Activated CD4-positive, alpha-beta T cell treated with anti-CD3 and anti-CD28 coated beads, Interleukin-10, Interleukin-2, amounts not matched to agents 100 ng/mL and 50 ng/mL, durations not matched to agents 16 hours and 8 hours (primary cell): Measurements from ENCODE around the gene PAPPA2.

Experiments
- DNase-seq: peaks from one replicate; pipeline ENCODE4 v3.0.0-alpha.2; 2020

Gene PAPPA2

DNA sequence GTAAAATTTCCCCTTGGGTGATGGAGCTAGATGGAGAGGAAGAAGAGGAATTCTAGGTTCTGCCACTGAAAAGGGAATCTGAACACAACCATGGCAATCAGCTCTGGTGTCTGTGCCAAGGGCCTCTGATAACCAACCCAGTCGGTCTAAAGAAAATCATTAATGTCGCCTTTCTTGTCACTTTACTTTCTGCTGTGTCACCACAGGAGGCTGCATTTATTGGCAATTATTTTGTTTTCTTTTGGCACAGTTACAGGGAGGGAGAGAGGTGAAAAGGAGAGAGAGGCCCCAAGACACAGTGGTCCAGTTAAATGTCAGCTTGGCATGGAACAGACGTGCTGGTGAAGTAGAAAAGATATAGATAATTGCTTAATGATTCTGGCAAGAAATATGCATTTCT is 414.6 kb downstream of the PAPPA2 start:
- DNase-seq = no peak

GRCh38 chr1:176878750-176879536 is 416.0 kb downstream of the PAPPA2 start:
- DNase-seq = no peak

GRCh38 chr1:176879784-176880620 is 417.0 kb downstream of the PAPPA2 start:
- no peak for DNase-seq

DNA sequence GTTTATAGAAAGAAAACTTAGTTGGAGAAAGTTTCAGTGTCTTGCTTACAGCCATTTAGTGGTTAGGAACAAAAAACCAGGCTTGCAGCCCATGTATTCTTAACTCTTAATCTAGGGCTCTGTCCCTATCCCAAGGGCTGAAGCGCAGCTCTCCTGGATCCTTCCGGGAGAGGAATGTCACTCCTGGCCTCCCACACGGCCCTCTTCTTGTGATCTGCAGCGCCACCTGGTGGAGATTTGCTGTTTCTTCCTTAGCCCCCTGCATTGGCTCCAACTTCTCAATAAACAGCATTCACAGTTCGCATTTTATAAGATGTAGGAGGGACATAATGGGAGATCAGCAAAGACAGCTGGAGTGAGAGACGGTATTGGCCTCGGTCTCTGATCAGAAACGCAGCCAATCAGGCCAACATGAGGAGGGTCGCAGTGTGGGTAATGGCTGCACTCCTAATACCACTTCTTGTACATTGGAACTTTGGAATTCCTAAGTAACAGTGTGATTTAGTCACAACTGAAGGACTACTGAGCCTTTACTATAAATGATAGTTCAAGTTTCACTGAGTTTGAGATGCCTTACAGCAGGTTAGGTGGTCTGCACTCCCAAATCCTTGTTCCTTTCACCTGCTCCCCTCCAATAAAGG is 418.1 kb downstream of the PAPPA2 start:
- peak; percentile 40 for DNase-seq

GRCh38 chr1:176884286-176884685 is 421.3 kb downstream of the PAPPA2 start:
- DNase-seq = no peak

- DNase-seq = no peak
Observed at GRCh38 chr1:176884911-176885310, 421.9 kb downstream of the PAPPA2 start.

GRCh38 chr1:176885341-176885740 is 422.4 kb downstream of the PAPPA2 start:
- no peak for DNase-seq

GRCh38 chr1:176885751-176886150 is 422.8 kb downstream of the PAPPA2 start:
- no peak for DNase-seq

- DNase-seq = no peak
Observed at GRCh38 chr1:176888471-176889032, 425.6 kb downstream of the PAPPA2 start.

DNA sequence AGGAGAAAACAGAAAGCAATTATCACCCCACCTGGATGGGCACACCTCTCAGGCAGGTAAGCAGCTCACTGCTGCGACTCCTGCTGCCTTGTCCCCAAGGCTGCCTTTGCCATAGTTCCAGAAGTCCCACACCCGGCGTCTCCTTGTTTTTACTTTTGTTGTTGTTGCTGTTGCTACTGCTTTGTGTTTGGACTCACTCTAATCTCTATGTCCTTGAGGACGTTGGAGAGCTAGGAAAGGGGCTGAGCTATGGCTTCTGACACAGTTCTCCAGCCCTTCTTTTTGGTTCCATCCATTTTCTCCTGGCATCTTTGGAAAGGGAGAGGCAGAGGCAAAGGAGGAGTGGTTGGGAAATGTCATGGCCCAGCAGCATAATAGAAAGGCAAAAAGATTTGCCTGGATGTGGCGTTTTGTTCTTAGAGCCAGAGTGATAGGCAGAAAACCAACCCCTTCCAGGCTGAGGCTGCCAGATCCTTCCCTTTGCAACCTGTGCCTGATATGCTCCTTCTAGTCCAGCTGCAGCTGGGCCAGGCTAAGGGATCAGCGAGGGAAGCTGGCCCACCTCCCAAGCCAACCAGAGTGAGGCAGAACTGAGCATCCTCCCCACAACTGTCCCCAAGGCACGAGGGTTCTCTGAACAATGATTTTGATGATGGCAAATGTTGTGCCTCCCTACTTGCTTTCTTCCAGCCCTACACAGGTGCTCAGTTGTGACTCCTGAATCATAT is 430.8 kb downstream of the PAPPA2 start:
- no peak for DNase-seq

DNA sequence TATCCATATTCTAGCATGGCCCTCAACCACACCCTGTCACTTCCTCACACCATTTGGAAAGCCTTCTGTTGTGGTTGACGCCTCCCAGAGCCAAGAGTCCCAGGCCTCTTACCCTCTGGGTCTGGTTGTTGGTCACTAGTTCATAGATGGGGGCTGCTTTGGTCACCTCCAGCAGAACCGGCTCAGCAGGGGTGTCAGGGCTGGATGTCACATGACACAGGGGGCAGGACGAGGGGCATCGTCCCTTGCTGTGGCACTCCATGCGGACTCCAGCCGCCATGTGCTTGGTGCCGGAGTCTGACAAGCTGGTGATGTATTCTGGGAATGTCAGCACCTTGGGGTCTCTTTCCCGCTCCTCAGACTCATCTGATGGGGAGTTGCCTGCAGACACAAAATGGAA is 431.5 kb downstream of the PAPPA2 start:
- no peak for DNase-seq
